ENCODE data around the gene TMEM221.

The TMEM221 gene

GRCh38 chr19:17404015-17404414, 44.5 kb downstream of the TMEM221 start:
- DNase-seq, result no peak

- DNase-seq, result no peak
These were observed 45.2 kb downstream of the TMEM221 start for GRCh38 chr19:17402982-17403855.

- DNase-seq, result no peak
These were observed 46.8 kb downstream of the TMEM221 start for GRCh38 chr19:17401628-17402027.

GRCh38 chr19:17398902-17399527, 49.5 kb downstream of the TMEM221 start:
- DNase-seq, result no peak

GRCh38 chr19:17394891-17395415, 53.5 kb downstream of the TMEM221 start:
- DNase-seq, result peak; percentile 52

- no peak for DNase-seq
These were observed 54.6 kb downstream of the TMEM221 start, which contains the start of gene CCDC194 for GRCh38 chr19:17393914-17394313. Gene CCDC194 (minus strand): TSS chr19:17394196. CDS start chr19:17394158, 38 bp downstream.

GRCh38 chr19:17393002-17393401, 55.5 kb downstream of the TMEM221 start:
- no peak for DNase-seq

GRCh38 chr19:17391371-17392151, 56.9 kb downstream of the TMEM221 start:
- no peak for DNase-seq

GRCh38 chr19:17390665-17391370, 57.6 kb downstream of the TMEM221 start:
- peak; percentile 84 for DNase-seq

GRCh38 chr19:17389957-17390664, 58.4 kb downstream of the TMEM221 start:
- no peak for DNase-seq

GRCh38 chr19:17389288-17389687, 59.2 kb downstream of the TMEM221 start:
- DNase-seq, result no peak

- peak; percentile 36 for DNase-seq
These were observed 62.4 kb downstream of the TMEM221 start for GRCh38 chr19:17385878-17386611.

Data from activated effector memory CD4-positive, alpha-beta T cell treated with Interleukin-2 at 50 U/mL for 16 hours (primary cell).